OCI-LY3 (cell line): ENCODE data around the gene ANKRD11.

Experiments
- H2AFZ ChIP-seq: fragments of 200-600, 300-600 bp; shearing (Covaris generic); 2 replicates; pipeline ENCODE4 v1.6.0; 2014; ENCODE audit warnings: antibody characterized with exemption, low read depth, low read length
- H3K27ac ChIP-seq: fragments of 200-600, 300-600 bp; sonication (generic); 2 replicates; pipeline ENCODE4 v1.5.1; 2014; ENCODE audit warnings: mild to moderate bottlenecking, low read length, moderate library complexity, mixed read lengths
- H3K27me3 ChIP-seq: fragments of 200-600, 300-600 bp; sonication (generic); 2 replicates; pipeline ENCODE4 v1.6.1; 2014; ENCODE audit warnings: low read depth, low read length, mixed read lengths
- H3K36me3 ChIP-seq: fragments of 200-600, 300-600 bp; sonication (generic); replicated peaks from 2 replicates; pipeline ENCODE3; 2014; ENCODE audit warnings: low read depth, low read length, mixed read lengths
- H3K4me1 ChIP-seq: fragments of 300-600, 200-600 bp; sonication (generic); 2 replicates; pipeline ENCODE4 v1.6.1; 2014; ENCODE audit warnings: low read length, mixed read lengths
- H3K4me2 ChIP-seq: fragments of 200-600, 300-600 bp; sonication (generic); 2 replicates; pipeline ENCODE4 v1.6.1; 2014; ENCODE audit warnings: low read length, mixed read lengths
- H3K4me3 ChIP-seq: fragments of 300-600, 200-600 bp; sonication (generic); 2 replicates; pipeline ENCODE4 v1.5.1; 2014; ENCODE audit warnings: antibody characterized with exemption, mild to moderate bottlenecking, low read length, moderate library complexity
- H3K79me2 ChIP-seq: fragments of 300-600, 200-600 bp; shearing (Covaris generic); 2 replicates; pipeline ENCODE4 v1.6.1; 2014; ENCODE audit warnings: mild to moderate bottlenecking, low read length, mixed read lengths
- H3K9ac ChIP-seq: fragments of 300-600, 200-600 bp; shearing (Covaris generic); 2 replicates; pipeline ENCODE4 v1.6.0; 2014; ENCODE audit warnings: mild to moderate bottlenecking, low read length, moderate library complexity
- H3K9me3 ChIP-seq: fragments of 200-600, 300-600 bp; shearing (Covaris generic); 2 replicates; pipeline ENCODE4 v1.6.1; 2014; ENCODE audit warnings: low read length, mixed read lengths; ENCODE audit not compliant: insufficient read depth
- H4K20me1 ChIP-seq: fragments of 200-600, 300-600 bp; sonication (generic); 2 replicates; pipeline ENCODE4 v1.6.1; 2016; ENCODE audit warnings: low read length, mixed read lengths; ENCODE audit not compliant: insufficient read depth
- CTCF ChIP-seq: fragments of 200-600, 300-600 bp; sonication (generic); IDR thresholded peaks from 2 replicates; pipeline ENCODE4 v1.5.1; 2014; ENCODE audit warnings: antibody characterized with exemption, low read length, low read depth
- EZH2phosphoT487 ChIP-seq: fragments of 200-600 bp; shearing (Covaris generic); IDR thresholded peaks from 2 replicates; pipeline ENCODE4 v1.6.1; 2018; ENCODE audit warnings: antibody characterized with exemption, mixed run types, low read depth

The ANKRD11 gene

GRCh38 chr16:89536371-89536770 is 46.0 kb upstream of the ANKRD11 start:
- no peaks in the 10 kb centered on the region for H3K4me1 ChIP-seq
- TF ChIP-seq CTCF = no peak
- H2AFZ ChIP-seq = no peak overlapping the region
- H3K4me2 ChIP-seq = no peak overlapping the region
- no peak overlapping the region for H3K4me3 ChIP-seq
- H3K79me2 ChIP-seq = no peaks in the 10 kb centered on the region
- H3K9me3 ChIP-seq = no peaks in the 10 kb centered on the region
- H3K27ac ChIP-seq = no peak overlapping the region
- no peak overlapping the region for H3K9ac ChIP-seq
- peaks cover 39% of the 10 kb centered on the region for H3K36me3 ChIP-seq
- no peaks in the 10 kb centered on the region; the same call in 1 of the 2 replicates for H4K20me1 ChIP-seq
- no peaks in the 10 kb centered on the region for H3K27me3 ChIP-seq

GRCh38 chr16:89534252-89534756 is 43.9 kb upstream of the ANKRD11 start:
- Histone ChIP-seq H3K4me3 (no peak overlapping the region), H3K9me3 (no peaks in the 10 kb centered on the region), H3K4me1 (no peaks in the 10 kb centered on the region), H3K27ac (no peak overlapping the region), H4K20me1 (no peaks in the 10 kb centered on the region; the same call in 1 of the 2 replicates), H3K9ac (no peak overlapping the region), H3K4me2 (no peak overlapping the region), H3K27me3 (no peaks in the 10 kb centered on the region), H2AFZ (no peak overlapping the region), H3K36me3 (peaks cover 45% of the 10 kb centered on the region), H3K79me2 (no peaks in the 10 kb centered on the region)
- TF ChIP-seq EZH2phosphoT487 (no peak), CTCF (no peak)

GRCh38 chr16:89531821-89532526 is 41.6 kb upstream of the ANKRD11 start:
- Histone ChIP-seq H3K27ac (no peak overlapping the region), H3K36me3 (peaks cover 51% of the 10 kb centered on the region)
- TF ChIP-seq CTCF = no peak
- TF ChIP-seq EZH2phosphoT487 = no peak

GRCh38 chr16:89530401-89531381 is 40.3 kb upstream of the ANKRD11 start:
- H3K9me3 ChIP-seq = no peaks in the 10 kb centered on the region
- no peak overlapping the region for H3K9ac ChIP-seq
- no peaks in the 10 kb centered on the region for H3K79me2 ChIP-seq
- peaks cover 57% of the 10 kb centered on the region for H3K36me3 ChIP-seq
- TF ChIP-seq CTCF = no peak
- TF ChIP-seq EZH2phosphoT487 = no peak
- H3K4me1 ChIP-seq = no peaks in the 10 kb centered on the region
- no peaks in the 10 kb centered on the region; the same call in 1 of the 2 replicates for H4K20me1 ChIP-seq
- no peak overlapping the region for H3K4me2 ChIP-seq
- H3K27ac ChIP-seq = no peak overlapping the region
- no peaks in the 10 kb centered on the region for H3K27me3 ChIP-seq
- H2AFZ ChIP-seq = no peak overlapping the region
- no peak overlapping the region for H3K4me3 ChIP-seq

More at GRCh38 chr16:89531821-89532526, 41.6 kb upstream of the ANKRD11 start:
- Histone ChIP-seq H3K79me2 (no peaks in the 10 kb centered on the region), H3K4me2 (no peak overlapping the region), H2AFZ (no peak overlapping the region), H3K27me3 (no peaks in the 10 kb centered on the region), H3K9me3 (no peaks in the 10 kb centered on the region), H3K4me3 (no peak overlapping the region), H3K4me1 (no peaks in the 10 kb centered on the region), H3K9ac (no peak overlapping the region), H4K20me1 (no peaks in the 10 kb centered on the region; the same call in 1 of the 2 replicates)
